HepG2 (cell line): Measurements from ENCODE around the gene ARL8B. TPM values are rescaled to one million over a fixed set of nuclear protein-coding genes. Genes with fewer than 3 reads are reported as not detected.

Experiments
- ATAC-seq: fragments of 200-7000 bp; cut with Tn5 transposase; 3 replicates; pipeline ENCODE4 v1.9.1; 2020; ENCODE audit warnings: mild to moderate bottlenecking, moderate library complexity
- BruUV-seq: library from RNA; stranded (reverse); fragments of 400-500 nt; replicated peaks from 2 replicates; lab custom pipeline; 2021; lab: Mats Ljungman, UMichigan
- CTCF ChIA-PET: fragments of 300-600 bp; formaldehyde crosslinking; extraction: SDS; loops from one replicate; lab custom pipeline; 2021; ENCODE audit warnings: low total read pairs, inconsistent platforms, low intra/inter-chr PET ratio; lab: Yijun Ruan, JAX
- POLR2A ChIA-PET: fragments of 350-600 bp; sonication (Branson Sonifier 250); formaldehyde crosslinking; loops from one replicate; lab custom pipeline; 2020; ENCODE audit warnings: antibody characterized with exemption, inconsistent platforms; lab: Yijun Ruan, JAX
- DNase-seq: peaks from one replicate; pipeline ENCODE4 v3.0.0-alpha.2; 2015; ENCODE audit warnings: low spot score
- FAIRE-seq: peaks from 3 replicates; lab custom pipeline; 2011; peaks lifted over from hg19 to GRCh38; lab: Jason Lieb, UNC
- H2AFZ ChIP-seq: one replicate; pipeline ENCODE4 v1.6.1; 2011; ENCODE audit warnings: low read length, inconsistent platforms
- H3K27ac ChIP-seq: fragments of 300-600 bp; 3 replicates; pipeline ENCODE4 v1.8.0; 2011; ENCODE audit warnings: mixed run types, mild to moderate bottlenecking, mixed read lengths, low read length, inconsistent platforms; ENCODE audit not compliant: insufficient read depth; ENCODE audit errors: extremely low read length
- H3K27me3 ChIP-seq, 2 experiments: fragments of 200-600 bp in 1 of 2; 2 replicates in 1 of 2; 3 replicates in 1 of 2; pipeline versions ENCODE4 v1.6.0 to v1.8.0; 2011; ENCODE audit warnings: low read length in 2 of 2, mild to moderate bottlenecking in 2 of 2, moderate library complexity in 2 of 2, inconsistent platforms in 1 of 2; ENCODE audit not compliant: insufficient read depth in 2 of 2, control insufficient read depth in 1 of 2
- H3K36me3 ChIP-seq, 2 experiments: fragments of 200-600 bp in 1 of 2; replicated peaks in 1 of 2; 2 replicates in 1 of 2; 3 replicates in 1 of 2; pipeline versions ENCODE4 v1.5.1 to v1.8.0; 2011; ENCODE audit warnings: low read length in 2 of 2, inconsistent platforms in 1 of 2; ENCODE audit not compliant: insufficient read depth in 2 of 2, control insufficient read depth in 1 of 2
- H3K4me1 ChIP-seq: 2 replicates; pipeline ENCODE4 v1.5.1; 2012; ENCODE audit warnings: low read length, inconsistent platforms; ENCODE audit not compliant: insufficient read depth
- H3K4me2 ChIP-seq: 2 replicates; pipeline ENCODE4 v1.6.0; 2011; ENCODE audit warnings: low read depth, low read length, inconsistent platforms
- H3K4me3 ChIP-seq, 3 experiments: fragments of 200-600 bp in 1 of 3; sonication (generic), shearing (Covaris generic) in 1 of 3; replicated peaks in 1 of 3; 2 replicates each; pipeline ENCODE4 v1.5.1; 2011 to 2016; ENCODE audit warnings: low read length in 3 of 3, inconsistent platforms in 2 of 3, low read depth in 2 of 3, mild to moderate bottlenecking in 2 of 3, control low read depth in 1 of 3, mixed read lengths in 1 of 3; ENCODE audit not compliant: insufficient read depth in 1 of 3
- H3K79me2 ChIP-seq: one replicate; pipeline ENCODE4 v1.6.1; 2011; ENCODE audit warnings: low read length, inconsistent platforms; ENCODE audit not compliant: insufficient read depth
- H3K9ac ChIP-seq: 2 replicates; pipeline ENCODE4 v1.6.0; 2011; ENCODE audit warnings: mild to moderate bottlenecking, low read depth, low read length, inconsistent platforms; ENCODE audit not compliant: insufficient read depth
- H3K9me3 ChIP-seq: 2 replicates; pipeline ENCODE4 v1.5.1; 2012; ENCODE audit warnings: mild to moderate bottlenecking, low read length
- H4K20me1 ChIP-seq: 2 replicates; pipeline ENCODE4 v1.6.0; 2011; ENCODE audit warnings: inconsistent platforms, mild to moderate bottlenecking, low read length, moderate library complexity; ENCODE audit not compliant: insufficient read depth
- AKNA ChIP-seq: sonication (generic); formaldehyde crosslinking; IDR thresholded peaks from 2 replicates; pipeline ENCODE4 v1.4.0; 2020; ENCODE audit warnings: missing genetic modification reagents, borderline replicate concordance
- CHCHD3 ChIP-seq: sonication (generic); formaldehyde crosslinking; IDR thresholded peaks from 2 replicates; pipeline ENCODE4 v1.8.0; 2022; ENCODE audit warnings: mild to moderate bottlenecking, missing genetic modification reagents, moderate library complexity
- ELF4 ChIP-seq: sonication (generic); formaldehyde crosslinking; IDR thresholded peaks from 2 replicates; pipeline ENCODE4 v1.5.0; 2020; ENCODE audit warnings: missing genetic modification reagents, mild to moderate bottlenecking, moderate library complexity, borderline replicate concordance
- PHF20 ChIP-seq: sonication (generic); formaldehyde crosslinking; IDR thresholded peaks from 2 replicates; pipeline ENCODE4 v1.5.0; 2020; ENCODE audit warnings: mild to moderate bottlenecking, missing genetic modification reagents
- PRMT3 ChIP-seq: sonication (generic); formaldehyde crosslinking; IDR thresholded peaks from 2 replicates; pipeline ENCODE4 v1.8.1; 2022; ENCODE audit warnings: low read depth, mild to moderate bottlenecking, moderate library complexity, missing genetic modification reagents, borderline replicate concordance
- PTBP1 ChIP-seq: fragments of 200-400 bp; formaldehyde crosslinking; IDR thresholded peaks from 2 replicates; pipeline ENCODE4 v1.6.1; 2018; ENCODE audit warnings: low read length, low read depth; ENCODE audit not compliant: poor library complexity, severe bottlenecking
- SKIL ChIP-seq: sonication (generic); formaldehyde crosslinking; IDR thresholded peaks from 2 replicates; pipeline ENCODE4 v1.8.0; 2022; ENCODE audit warnings: missing genetic modification reagents, mild to moderate bottlenecking, moderate library complexity, borderline replicate concordance
- ZNF362 ChIP-seq: sonication (generic); formaldehyde crosslinking; IDR thresholded peaks from 2 replicates; pipeline ENCODE4 v1.4.0; 2020; ENCODE audit warnings: missing genetic modification reagents, mild to moderate bottlenecking, borderline replicate concordance
- ZNF468 ChIP-seq: sonication (generic); formaldehyde crosslinking; IDR thresholded peaks from 2 replicates; pipeline ENCODE4 v1.8.0; 2022; ENCODE audit warnings: mild to moderate bottlenecking, moderate library complexity, missing genetic modification reagents
- ZNF503 ChIP-seq: sonication (generic); formaldehyde crosslinking; IDR thresholded peaks from 2 replicates; pipeline ENCODE4 v1.4.0; 2020; ENCODE audit warnings: missing genetic modification reagents
- ZNF552 ChIP-seq: sonication (generic); formaldehyde crosslinking; IDR thresholded peaks from 2 replicates; pipeline ENCODE4 v1.9.0; 2022; ENCODE audit warnings: missing genetic modification reagents, mild to moderate bottlenecking, borderline replicate concordance
- WGBS: methylation state at CpG from one replicate; pipeline ENCODE4 v1.1.6; 2017; ENCODE audit warnings: low lambda C conversion rate; 5-methylcytosine and 5-hydroxymethylcytosine counted together
- in situ Hi-C: cut with HindIII; loops from 2 replicates; pipeline ENCODE4 v1.10.0; 2017; ENCODE audit warnings: low pct_unique_long_range_greater_than_20kb; ENCODE audit not compliant: extremely low pct_ligation_motif_present
- intact Hi-C: fragments of 100-400 bp; cut with micrococcal nuclease; formaldehyde crosslinking; loops from one replicate; pipeline ENCODE4 v1.10.0; 2022; ENCODE audit not compliant: unreplicated experiment
- polyA plus RNA-seq, 8 experiments: library from polyadenylated mRNA; depleted of rRNA in 3 of 8; stranded (reverse) in 7 of 8; unstranded in 1 of 8; fragments of >200 nt; fragmentation: Illumina TruSeq in 4 of 8; extraction: Trizol in 4 of 8; gene quantifications; 2 replicates each; pipeline versions ENCODE4 v1.2.1 to v1.2.3, GENCODE V29; 2011 to 2016; ENCODE audit warnings: low read depth in 4 of 8, missing spikeins in 1 of 8, mixed read lengths in 1 of 8; ENCODE audit not compliant: insufficient read depth in 1 of 8
- total RNA-seq, 5 experiments: library from RNA; depleted of rRNA; stranded (reverse); fragments of >200 nt; fragmentation: Illumina TruSeq; extraction: Trizol; gene quantifications; 2 replicates each; pipeline ENCODE4 v1.2.3, GENCODE V29; 2016; ENCODE audit warnings: low read depth in 1 of 5

ARL8B gene
- total and polyA plus RNA-seq, 2 of the 13 experiments (the other 11 are each of a cell fraction or from before 2014, with no cell fraction given), result 23.5 to 30.4 TPM

- H3K9me3 ChIP-seq, result no peaks in the 10 kb centered on the region
- no peaks in the 10 kb centered on the region for H4K20me1 ChIP-seq
- WGBS, result 26% methylated on average over 6 of the region's 7 CpGs
- no peak for ATAC-seq
- TF ChIP-seq AKNA (CRISPR knock-in tag) (no peak), CHCHD3 (CRISPR knock-in tag) (no peak), ZNF552 (CRISPR knock-in tag) (no peak), ZNF362 (CRISPR knock-in tag) (no peak), PRMT3 (no peak), ZNF503 (no peak), ELF4 (CRISPR knock-in tag) (no peak), PTBP1 (no peak), PHF20 (CRISPR knock-in tag) (no peak), SKIL (CRISPR knock-in tag) (no peak), ZNF468 (no peak)
- TF ChIP-seq, all 625 proteins: peak for 0
- Histone ChIP-seq H3K79me2 (no peaks in the 10 kb centered on the region), H3K4me1 (no peaks in the 10 kb centered on the region; the same call in 1 of the 2 replicates), H3K27ac (no peak overlapping the region), H3K4me2 (no peak overlapping the region), H3K4me3 (no peak overlapping the region), H3K27me3 (no peaks in the 10 kb centered on the region), H3K9ac (no peak overlapping the region), H3K36me3 (no peaks in the 10 kb centered on the region), H2AFZ (no peak overlapping the region)
- ChIA-PET CTCF (no interaction called here), POLR2A (no interaction called here)
- no peak for DNase-seq
- no TSS peak for BruUV-seq
- in situ Hi-C loops (no loop called here), intact Hi-C loops (no loop called here)
- no peak for FAIRE-seq
Observed at GRCh38 chr3:5105050-5105449, 17.0 kb upstream of the ARL8B start.
